Activated CD4-positive, alpha-beta T cell treated with anti-CD3 and anti-CD28 coated beads for 36 hours (primary cell): ENCODE measurements around the gene RPLP2. TPM values are rescaled to one million over a fixed set of nuclear protein-coding genes. Genes with fewer than 3 reads are reported as not detected.
A peak's percentile ranks its signal among the peaks of the same experiment; 100 is the strongest.

Experiments used
- ATAC-seq: fragments of 200-7000 bp; cut with Tn5 transposase; one replicate; pipeline ENCODE4 v1.10.0; 2021; ENCODE audit warnings: mild to moderate bottlenecking, moderate library complexity
- CTCF ChIA-PET: fragments of 350-600 bp; sonication (Branson Sonifier 250); formaldehyde crosslinking; loops from one replicate; lab custom pipeline; 2021; ENCODE audit warnings: antibody characterized with exemption; lab: Charles Lee
- POLR2A ChIA-PET: fragments of 350-600 bp; sonication (Branson Sonifier 250); formaldehyde crosslinking; loops from one replicate; lab custom pipeline; 2021; ENCODE audit warnings: antibody characterized with exemption, inconsistent platforms; lab: Charles Lee
- DNase-seq: peaks from one replicate; pipeline ENCODE4 v3.0.0-alpha.2; 2020
- H3K27ac Mint-ChIP-seq: one replicate; pipeline ENCODE4 v1.8.0; 2021; ENCODE audit warnings: mixed read lengths
- H3K27me3 Mint-ChIP-seq: one replicate; pipeline ENCODE4 v1.8.0; 2021; ENCODE audit warnings: mixed read lengths
- H3K36me3 Mint-ChIP-seq: one replicate; pipeline ENCODE4 v1.8.0; 2021; ENCODE audit warnings: low read depth, mixed read lengths
- H3K4me1 Mint-ChIP-seq: one replicate; pipeline ENCODE4 v1.8.0; 2021; ENCODE audit warnings: mixed read lengths
- H3K4me3 Mint-ChIP-seq: one replicate; pipeline ENCODE4 v1.8.0; 2021; ENCODE audit warnings: mild to moderate bottlenecking, moderate library complexity, mixed read lengths
- H3K9me3 Mint-ChIP-seq: one replicate; pipeline ENCODE4 v1.8.0; 2021; ENCODE audit warnings: low read depth, mixed read lengths
- intact Hi-C, 2 experiments: fragments of 100-400 bp; cut with DNase I in 1 of 2; cut with micrococcal nuclease in 1 of 2; formaldehyde crosslinking; loops; one replicate each; pipeline versions ENCODE4 v1.14.2 to v1.15.1; 2022 to 2024; cut with DNase I, micrococcal nuclease
- total RNA-seq, 2 experiments: library from RNA; stranded (reverse); gene quantifications; one replicate each; pipeline ENCODE4 v1.2.3, GENCODE V29; 2021

Gene RPLP2
- total RNA-seq, 2 experiments from 2014 or later: 2,132 to 3,230 TPM

GRCh38 chr11:821512-822371 is 12.0 kb downstream of the RPLP2 start:
- CTCF ChIA-PET: no interaction called here
- Mint-ChIP-seq H3K9me3 (no peaks in the 10 kb centered on the region), H3K27ac (no peak overlapping the region), H3K36me3 (peaks cover 10% of the 10 kb centered on the region), H3K4me3 (no peak overlapping the region), H3K4me1 (peaks cover 16% of the 10 kb centered on the region), H3K27me3 (peaks cover 2% of the 10 kb centered on the region)
- intact Hi-C loops: no loop called here
- POLR2A ChIA-PET: interaction anchor here (0.7 kb wide), 1 partner anchor 8 kb away, joined by 3 read pairs; no protein-coding TSS in a partner anchor
- ATAC-seq (no peak), DNase-seq (no peak)

GRCh38 chr11:823441-824291 is 13.9 kb downstream of the RPLP2 start:
- Mint-ChIP-seq H3K4me3 (no peak overlapping the region), H3K27ac (no peak overlapping the region), H3K27me3 (peaks cover 13% of the 10 kb centered on the region), H3K9me3 (no peaks in the 10 kb centered on the region), H3K4me1 (peaks cover 22% of the 10 kb centered on the region), H3K36me3 (peaks cover 10% of the 10 kb centered on the region)
- ATAC-seq (no peak), DNase-seq (no peak)
- ChIA-PET CTCF (interaction anchor here (0.7 kb wide), 1 partner anchor 80 kb away, joined by 3 read pairs; no protein-coding TSS in a partner anchor), POLR2A (no interaction called here)
- intact Hi-C loops: no loop called here

GRCh38 chr11:824292-824880 is 14.6 kb downstream of the RPLP2 start:
- Mint-ChIP-seq H3K4me3 (no peak overlapping the region), H3K27me3 (peaks cover 19% of the 10 kb centered on the region), H3K27ac (no peak overlapping the region), H3K9me3 (no peaks in the 10 kb centered on the region), H3K4me1 (peaks cover 26% of the 10 kb centered on the region), H3K36me3 (peaks cover 10% of the 10 kb centered on the region)
- ATAC-seq (no peak), DNase-seq (no peak)
- ChIA-PET CTCF (interaction anchor here (0.7 kb wide), 1 partner anchor 81 kb away, joined by 3 read pairs; no protein-coding TSS in a partner anchor), POLR2A (no interaction called here)
- intact Hi-C loops: no loop called here

- Mint-ChIP-seq H3K27me3 (peaks cover 22% of the 10 kb centered on the region), H3K4me1 (peaks cover 28% of the 10 kb centered on the region), H3K36me3 (peaks cover 10% of the 10 kb centered on the region), H3K27ac (no peak overlapping the region), H3K9me3 (no peaks in the 10 kb centered on the region), H3K4me3 (no peak overlapping the region)
- intact Hi-C loops: no loop called here
- ChIA-PET POLR2A (no interaction called here), CTCF (interaction anchor here (0.9 kb wide), 1 partner anchor 18 kb away, joined by 3 read pairs; the partner anchor contains the start of gene TSPAN4)
- ATAC-seq: no peak
- DNase-seq: no peak
These were observed 15.2 kb downstream of the RPLP2 start for GRCh38 chr11:824942-825341.

GRCh38 chr11:825366-826226 is 15.8 kb downstream of the RPLP2 start:
- Mint-ChIP-seq H3K4me3 (no peak overlapping the region), H3K9me3 (no peaks in the 10 kb centered on the region), H3K4me1 (peaks cover 26% of the 10 kb centered on the region), H3K27ac (no peak overlapping the region), H3K36me3 (peaks cover 10% of the 10 kb centered on the region), H3K27me3 (peaks cover 24% of the 10 kb centered on the region)
- ChIA-PET CTCF (interaction anchor here (0.9 kb wide), 1 partner anchor 18 kb away, joined by 3 read pairs; the partner anchor contains the start of gene TSPAN4), POLR2A (no interaction called here)
- ATAC-seq: no peak
- DNase-seq: no peak
- intact Hi-C loops: no loop called here

GRCh38 chr11:826227-826621 is 16.5 kb downstream of the RPLP2 start:
- Mint-ChIP-seq H3K36me3 (peaks cover 10% of the 10 kb centered on the region), H3K9me3 (no peaks in the 10 kb centered on the region), H3K27ac (no peak overlapping the region), H3K4me3 (peak overlapping the region; percentile 55), H3K4me1 (peaks cover 24% of the 10 kb centered on the region), H3K27me3 (peaks cover 27% of the 10 kb centered on the region)
- no peak for ATAC-seq
- ChIA-PET POLR2A (no interaction called here), CTCF (no interaction called here)
- DNase-seq: no peak
- intact Hi-C loops: no loop called here

- Mint-ChIP-seq H3K9me3 (no peaks in the 10 kb centered on the region), H3K4me3 (peak overlapping the region; percentile 55), H3K27ac (no peak overlapping the region), H3K4me1 (peaks cover 28% of the 10 kb centered on the region), H3K27me3 (peaks cover 33% of the 10 kb centered on the region), H3K36me3 (peaks cover 10% of the 10 kb centered on the region)
- ChIA-PET CTCF (no interaction called here), POLR2A (no interaction called here)
- no peak for DNase-seq
- intact Hi-C loops: no loop called here
- peak; percentile 4 for ATAC-seq
These were observed 17.0 kb downstream of the RPLP2 start for GRCh38 chr11:826836-827145.

GRCh38 chr11:827146-827896 is 17.6 kb downstream of the RPLP2 start:
- ATAC-seq (peak; percentile 5), DNase-seq (no peak)
- ChIA-PET CTCF (no interaction called here), POLR2A (interaction anchor here (0.7 kb wide), 1 partner anchor 8 kb away, joined by 3 read pairs; no protein-coding TSS in a partner anchor)
- H3K4me3 Mint-ChIP-seq: peak overlapping the region; percentile 21
- H3K27ac Mint-ChIP-seq: no peak overlapping the region
- H3K27me3 Mint-ChIP-seq: peaks cover 34% of the 10 kb centered on the region
- H3K9me3 Mint-ChIP-seq: no peaks in the 10 kb centered on the region
- peaks cover 30% of the 10 kb centered on the region for H3K4me1 Mint-ChIP-seq
- intact Hi-C loops: no loop called here
- H3K36me3 Mint-ChIP-seq: peaks cover 10% of the 10 kb centered on the region

GRCh38 chr11:827897-828192 is 18.1 kb downstream of the RPLP2 start, which contains the start of gene CRACR2B:
TSS of gene CRACR2B (plus strand) at chr11:827919. CDS start at chr11:828608, 689 bp downstream.
- ATAC-seq (no peak), DNase-seq (no peak)
- Mint-ChIP-seq H3K4me3 (peak within 1 kb of the TSS; percentile 21), H3K27me3 (peaks cover 34% of the 10 kb centered on the region), H3K4me1 (peaks cover 30% of the 10 kb centered on the region), H3K9me3 (no peaks in the 10 kb centered on the region), H3K27ac (no peak within 1 kb of the TSS), H3K36me3 (peaks cover 10% of the 10 kb centered on the region)
- intact Hi-C loops: no loop called here
- POLR2A ChIA-PET: interaction anchor here (0.7 kb wide), 1 partner anchor 9 kb away, joined by 3 read pairs; no protein-coding TSS in a partner anchor
- CTCF ChIA-PET: no interaction called here

- Mint-ChIP-seq H3K9me3 (no peaks in the 10 kb centered on the region), H3K27me3 (peaks cover 34% of the 10 kb centered on the region), H3K36me3 (peaks cover 8% of the 10 kb centered on the region), H3K4me3 (no peak overlapping the region), H3K27ac (no peak overlapping the region), H3K4me1 (peaks cover 31% of the 10 kb centered on the region)
- ATAC-seq (no peak), DNase-seq (no peak)
- ChIA-PET POLR2A (interaction anchor here (0.5 kb wide), 1 partner anchor 53 kb away, joined by 3 read pairs; no protein-coding TSS in a partner anchor), CTCF (interaction anchor here (0.6 to 1.4 kb wide), 2 partner anchors 20 to 30 kb away, joined by 3 to 5 read pairs; no protein-coding TSS in a partner anchor)
- intact Hi-C loops: no loop called here
These were observed 18.9 kb downstream of the RPLP2 start for GRCh38 chr11:828506-829175.
